GM21723 (cell line): ENCODE data around the gene C4orf51.

Experiments
- ATAC-seq: cut with Tn5 transposase; IDR thresholded peaks from one replicate; pipeline ENCODE4 v1.9.1; 2021; ENCODE audit warnings: mild to moderate bottlenecking, moderate library complexity; ENCODE audit not compliant: unreplicated experiment

C4orf51 gene

GRCh38 chr4:145709336-145709735, 29.4 kb downstream of the C4orf51 start:
- peak; percentile 50 for ATAC-seq

- peak; percentile 85 for ATAC-seq
These were observed 29.9 kb downstream of the C4orf51 start for GRCh38 chr4:145709843-145710242.

GRCh38 chr4:145716200-145716599, 36.3 kb downstream of the C4orf51 start:
- ATAC-seq = no peak

GRCh38 chr4:145716661-145717200, 36.8 kb downstream of the C4orf51 start:
- ATAC-seq = no peak

- ATAC-seq = peak; percentile 75
These were observed 40.0 kb downstream of the C4orf51 start for GRCh38 chr4:145719752-145720624.

GRCh38 chr4:145720656-145721055, 40.7 kb downstream of the C4orf51 start:
- peak; percentile 31 for ATAC-seq

- no peak for ATAC-seq
These were observed 42.6 kb downstream of the C4orf51 start for GRCh38 chr4:145722561-145722960.

GRCh38 chr4:145723336-145723735, 43.4 kb downstream of the C4orf51 start:
- no peak for ATAC-seq

GRCh38 chr4:145730026-145730425, 50.1 kb downstream of the C4orf51 start:
- ATAC-seq = no peak

GRCh38 chr4:145731028-145731427, 51.1 kb downstream of the C4orf51 start:
- no peak for ATAC-seq

GRCh38 chr4:145732001-145732815, 52.3 kb downstream of the C4orf51 start:
- no peak for ATAC-seq

GRCh38 chr4:145732895-145733880, 53.2 kb downstream of the C4orf51 start:
- ATAC-seq = peak; percentile 91

GRCh38 chr4:145734031-145734430, 54.1 kb downstream of the C4orf51 start:
- no peak for ATAC-seq

- no peak for ATAC-seq
These were observed 54.8 kb downstream of the C4orf51 start for GRCh38 chr4:145734576-145735346.

GRCh38 chr4:145735347-145735675, 55.4 kb downstream of the C4orf51 start:
- ATAC-seq = no peak

GRCh38 chr4:145735827-145736226, 55.9 kb downstream of the C4orf51 start:
- ATAC-seq = no peak

- no peak for ATAC-seq
These were observed 56.4 kb downstream of the C4orf51 start for GRCh38 chr4:145736241-145736831.

GRCh38 chr4:145739845-145740244, 59.9 kb downstream of the C4orf51 start:
- no peak for ATAC-seq

GRCh38 chr4:145740806-145741205, 60.9 kb downstream of the C4orf51 start:
- ATAC-seq = no peak
